VCaP (cell line): ENCODE data around the gene STEAP3.

ENCODE experiments used
- H3K27ac ChIP-seq: fragments of 450-650 bp; 2 replicates; pipeline ENCODE4 v1.5.1; 2017
- TF ChIP-seq, protein P1 (sequence below): fragments of 450-650 bp; conservative IDR thresholded peaks from 2 replicates; pipeline ENCODE4 v1.5.1; 2017; ENCODE audit warnings: mild to moderate bottlenecking, moderate library complexity

Gene STEAP3

DNA sequence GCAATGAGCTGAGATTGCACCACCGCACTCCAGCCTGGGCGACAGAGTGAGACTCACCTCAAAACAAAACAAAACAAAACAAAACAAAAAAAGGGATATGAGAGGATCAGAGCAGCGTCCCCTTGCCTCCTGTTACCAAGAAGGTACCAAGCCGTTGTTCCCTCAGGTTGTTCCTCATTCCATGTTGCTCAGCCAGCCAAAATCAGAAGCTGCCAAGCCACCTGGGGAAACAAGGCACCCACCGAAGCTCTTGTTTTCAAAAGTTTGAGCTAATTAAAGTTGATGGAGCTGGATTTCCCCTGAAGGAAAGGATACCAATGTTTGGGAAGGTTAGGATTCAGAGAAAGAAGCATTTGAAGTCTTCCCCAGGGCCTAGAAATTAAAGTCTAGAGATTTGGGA is 21.8 kb upstream of the STEAP3 start:
- H3K27ac ChIP-seq: no peak overlapping the region
- TF ChIP-seq, protein P1, sequence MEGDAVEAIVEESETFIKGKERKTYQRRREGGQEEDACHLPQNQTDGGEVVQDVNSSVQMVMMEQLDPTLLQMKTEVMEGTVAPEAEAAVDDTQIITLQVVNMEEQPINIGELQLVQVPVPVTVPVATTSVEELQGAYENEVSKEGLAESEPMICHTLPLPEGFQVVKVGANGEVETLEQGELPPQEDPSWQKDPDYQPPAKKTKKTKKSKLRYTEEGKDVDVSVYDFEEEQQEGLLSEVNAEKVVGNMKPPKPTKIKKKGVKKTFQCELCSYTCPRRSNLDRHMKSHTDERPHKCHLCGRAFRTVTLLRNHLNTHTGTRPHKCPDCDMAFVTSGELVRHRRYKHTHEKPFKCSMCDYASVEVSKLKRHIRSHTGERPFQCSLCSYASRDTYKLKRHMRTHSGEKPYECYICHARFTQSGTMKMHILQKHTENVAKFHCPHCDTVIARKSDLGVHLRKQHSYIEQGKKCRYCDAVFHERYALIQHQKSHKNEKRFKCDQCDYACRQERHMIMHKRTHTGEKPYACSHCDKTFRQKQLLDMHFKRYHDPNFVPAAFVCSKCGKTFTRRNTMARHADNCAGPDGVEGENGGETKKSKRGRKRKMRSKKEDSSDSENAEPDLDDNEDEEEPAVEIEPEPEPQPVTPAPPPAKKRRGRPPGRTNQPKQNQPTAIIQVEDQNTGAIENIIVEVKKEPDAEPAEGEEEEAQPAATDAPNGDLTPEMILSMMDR: no peak

DNA sequence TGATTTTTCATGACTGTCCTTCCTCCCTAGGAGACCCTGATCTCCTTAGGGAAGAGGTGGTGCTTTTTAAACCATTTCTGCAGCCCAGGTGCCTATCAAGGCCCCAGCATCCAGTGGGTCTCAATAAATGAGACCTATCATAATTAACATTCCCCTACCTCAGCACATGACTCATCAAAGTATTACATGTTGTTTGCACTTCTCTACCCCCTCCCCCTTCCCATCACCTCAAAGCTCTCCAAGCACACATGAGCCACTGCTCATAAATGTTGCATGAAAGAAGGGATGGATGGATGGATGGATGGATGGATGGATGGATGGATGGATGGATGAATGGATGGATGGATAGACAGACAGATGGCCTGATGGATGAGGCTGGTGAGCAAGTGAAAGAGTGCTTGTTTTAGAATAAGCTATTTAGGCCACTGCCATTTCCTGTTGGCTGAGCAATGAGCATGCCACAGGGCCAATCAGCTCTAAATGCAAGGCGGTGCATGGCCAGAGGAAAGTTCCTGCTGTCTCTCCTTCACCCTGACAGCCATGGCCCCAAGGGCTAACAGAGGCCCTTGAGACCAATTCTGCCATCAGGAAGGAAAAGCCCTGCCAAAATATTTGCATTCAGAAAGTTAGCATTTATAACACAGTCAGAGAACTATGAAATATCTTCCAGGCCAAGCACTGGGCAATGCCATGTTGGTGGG is 20.9 kb upstream of the STEAP3 start:
- no peak overlapping the region for H3K27ac ChIP-seq
- TF ChIP-seq, protein P1: no peak

DNA sequence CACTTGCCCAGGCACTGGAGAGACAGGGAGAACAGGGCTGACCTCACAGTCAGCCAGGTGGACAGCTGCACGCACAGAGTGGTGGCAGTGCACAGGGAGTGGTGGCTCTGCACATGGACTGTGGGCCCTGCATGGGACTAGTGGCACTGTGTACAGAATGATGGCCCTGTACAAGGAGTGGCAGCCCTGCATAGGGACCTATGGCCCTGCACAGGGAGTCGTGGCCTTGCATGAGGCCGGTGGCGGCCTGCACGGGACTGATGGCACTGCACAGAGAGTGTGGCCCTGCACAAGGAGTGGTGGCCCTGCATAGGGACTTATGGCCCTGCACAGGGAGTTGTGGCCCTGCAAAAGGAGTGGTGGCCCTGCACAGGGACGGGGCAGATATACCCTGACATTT is 19.1 kb upstream of the STEAP3 start:
- no peak overlapping the region for H3K27ac ChIP-seq
- TF ChIP-seq, protein P1: no peak

GRCh38 chr2:119205001-119205706 is 18.5 kb upstream of the STEAP3 start:
- TF ChIP-seq, protein P1: no peak
- no peak overlapping the region for H3K27ac ChIP-seq

DNA sequence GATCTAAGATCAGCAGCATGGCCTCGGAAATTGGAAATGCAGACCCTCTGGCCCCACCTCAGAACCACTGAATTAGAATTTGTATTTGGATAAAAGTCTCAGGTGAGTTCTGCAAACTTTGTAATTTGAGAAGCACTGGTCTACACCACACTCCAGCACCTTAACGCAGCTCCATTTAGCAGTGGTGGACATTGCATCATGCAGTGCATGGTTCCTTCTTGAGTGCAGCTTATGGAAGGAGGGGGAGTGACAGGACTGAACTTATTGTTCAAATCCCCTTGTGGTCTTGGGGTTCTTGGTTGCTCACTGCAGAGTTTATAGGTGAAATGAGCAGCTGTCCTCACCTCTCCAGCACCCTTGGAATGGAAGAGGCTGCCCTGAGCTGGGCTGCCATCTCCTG is 17.4 kb upstream of the STEAP3 start:
- H3K27ac ChIP-seq: no peak overlapping the region
- TF ChIP-seq, protein P1: no peak

GRCh38 chr2:119207447-119207846 is 16.2 kb upstream of the STEAP3 start:
- H3K27ac ChIP-seq: no peak overlapping the region

DNA sequence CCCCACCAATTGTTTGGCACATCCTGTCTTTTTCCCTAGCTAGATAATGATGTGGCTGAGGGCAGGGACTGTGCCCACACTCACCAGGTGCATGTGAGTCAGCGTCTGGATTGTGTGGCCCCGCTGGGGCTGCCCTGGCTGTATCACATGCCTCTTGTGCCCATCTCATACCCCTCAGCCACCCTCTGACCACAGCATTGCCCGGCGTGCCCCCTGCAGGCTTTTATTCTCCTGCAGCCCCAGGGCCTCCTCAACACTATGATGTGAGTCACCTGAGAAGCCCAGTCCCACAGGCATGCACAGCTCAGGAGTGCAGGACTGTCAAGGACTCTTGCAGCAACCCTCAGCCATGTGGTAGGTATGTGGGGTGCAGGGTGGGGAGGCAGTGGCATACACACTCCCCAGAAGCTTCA is 14.8 kb upstream of the STEAP3 start:
- TF ChIP-seq, protein P1: no peak
- H3K27ac ChIP-seq: no peak overlapping the region

More at GRCh38 chr2:119207447-119207846, 16.2 kb upstream of the STEAP3 start:
- TF ChIP-seq, protein P1: no peak
